Lower leg skin (tissue), 4 donors: Measurements from ENCODE around the gene CNPY1. TPM values are rescaled to one million over a fixed set of nuclear protein-coding genes. Genes with fewer than 3 reads are reported as not detected.

ENCODE experiments used
- DNase-seq, 2 donors: peaks; one replicate each; pipeline ENCODE4 v3.0.0-alpha.2; 2019; ENCODE audit warnings: low spot score in 2 of 2
- H3K4me3 ChIP-seq: fragments of 200-600 bp; sonication (generic); 2 replicates; pipeline ENCODE4 v1.5.1; 2017; ENCODE audit warnings: mild to moderate bottlenecking, low read depth; ENCODE audit not compliant: poor library complexity, severe bottlenecking
- POLR2A ChIP-seq, 2 donors: fragments of 450-650 bp; IDR thresholded peaks; one replicate each; pipeline ENCODE4 v1.6.1; 2016 to 2017; ENCODE audit warnings: antibody characterized with exemption in 2 of 2, mild to moderate bottlenecking in 1 of 2, moderate library complexity in 1 of 2
- WGBS, 2 donors: methylation state at CpG; one replicate each; pipeline ENCODE4 v1.1.5; 2018; 5-methylcytosine and 5-hydroxymethylcytosine counted together
- intact Hi-C: fragments of 100-400 bp; cut with DNase I; formaldehyde crosslinking; loops from one replicate; pipeline ENCODE4 v1.15.0; 2023; ENCODE audit warnings: low total_unique reads
- total RNA-seq, 4 donors: library from RNA; depleted of rRNA; stranded (reverse); fragments of >200 nt; gene quantifications; one replicate each; pipeline ENCODE4 v1.1.0, GENCODE V29; 2016
- TF ChIP-seq, protein P1 (sequence below), 3 donors: fragments of 450-650 bp; IDR thresholded peaks; one replicate each; pipeline ENCODE4 v1.5.1; 2016; ENCODE audit warnings: antibody characterized with exemption in 3 of 3, mild to moderate bottlenecking in 3 of 3, moderate library complexity in 2 of 3

Gene CNPY1
- total RNA-seq, 4 donors from 2014 or later: not detected

- no peak for DNase-seq
- intact Hi-C loops: no loop called here
- no peak for TF ChIP-seq POLR2A (IDR thresholded peaks at IDR 0.05)
- TF ChIP-seq, protein P1, sequence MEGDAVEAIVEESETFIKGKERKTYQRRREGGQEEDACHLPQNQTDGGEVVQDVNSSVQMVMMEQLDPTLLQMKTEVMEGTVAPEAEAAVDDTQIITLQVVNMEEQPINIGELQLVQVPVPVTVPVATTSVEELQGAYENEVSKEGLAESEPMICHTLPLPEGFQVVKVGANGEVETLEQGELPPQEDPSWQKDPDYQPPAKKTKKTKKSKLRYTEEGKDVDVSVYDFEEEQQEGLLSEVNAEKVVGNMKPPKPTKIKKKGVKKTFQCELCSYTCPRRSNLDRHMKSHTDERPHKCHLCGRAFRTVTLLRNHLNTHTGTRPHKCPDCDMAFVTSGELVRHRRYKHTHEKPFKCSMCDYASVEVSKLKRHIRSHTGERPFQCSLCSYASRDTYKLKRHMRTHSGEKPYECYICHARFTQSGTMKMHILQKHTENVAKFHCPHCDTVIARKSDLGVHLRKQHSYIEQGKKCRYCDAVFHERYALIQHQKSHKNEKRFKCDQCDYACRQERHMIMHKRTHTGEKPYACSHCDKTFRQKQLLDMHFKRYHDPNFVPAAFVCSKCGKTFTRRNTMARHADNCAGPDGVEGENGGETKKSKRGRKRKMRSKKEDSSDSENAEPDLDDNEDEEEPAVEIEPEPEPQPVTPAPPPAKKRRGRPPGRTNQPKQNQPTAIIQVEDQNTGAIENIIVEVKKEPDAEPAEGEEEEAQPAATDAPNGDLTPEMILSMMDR (IDR thresholded peaks at IDR 0.05): no peak
- 4 to 6% methylated on average over 16 of the region's 16 CpGs for WGBS, 2 donors
- no peak overlapping the region for H3K4me3 ChIP-seq
Observed at GRCh38 chr7:155509359-155509724, 37.0 kb downstream of the CNPY1 start.

GRCh38 chr7:155508376-155509358 lies 37.7 kb downstream of the CNPY1 start:
- intact Hi-C loops: no loop called here
- no peak for DNase-seq
- TF ChIP-seq POLR2A (IDR thresholded peaks at IDR 0.05): no peak
- TF ChIP-seq, protein P1 (IDR thresholded peaks at IDR 0.05): no peak
- 11 to 13% methylated on average over 29 of the region's 29 CpGs for WGBS, 2 donors
- no peak overlapping the region for H3K4me3 ChIP-seq

DNA sequence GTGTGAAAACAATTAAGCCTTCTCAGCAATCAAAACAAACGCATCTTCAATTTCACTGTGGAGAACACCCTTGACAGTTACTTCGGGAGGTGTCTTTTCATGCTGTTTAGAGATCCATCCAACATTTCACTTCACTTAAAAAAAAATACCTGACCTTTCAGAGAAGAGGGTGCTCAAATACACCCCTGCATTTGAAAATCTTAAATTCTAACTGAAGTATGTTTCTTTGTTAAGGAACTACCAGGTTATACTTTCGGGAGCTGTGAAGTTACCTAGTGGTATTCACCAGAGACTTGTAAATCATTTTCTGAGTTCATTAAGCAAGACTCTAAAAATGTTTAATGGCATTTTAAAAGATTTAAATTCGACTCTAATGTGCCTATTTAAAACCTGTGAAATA lies 38.8 kb downstream of the CNPY1 start:
- no peak overlapping the region for H3K4me3 ChIP-seq
- no peak for DNase-seq
- intact Hi-C loops: no loop called here
- TF ChIP-seq, protein P1 (IDR thresholded peaks at IDR 0.05): no peak
- no peak for TF ChIP-seq POLR2A (IDR thresholded peaks at IDR 0.05)
- WGBS, 2 donors: 14 to 17% methylated on average over 4 of the region's 4 CpGs

GRCh38 chr7:155506854-155507337 lies 39.5 kb downstream of the CNPY1 start:
- H3K4me3 ChIP-seq: no peak overlapping the region
- DNase-seq: peak in 1 of 2 donors; percentile 80
- intact Hi-C loops: no loop called here
- WGBS, 2 donors: 18 to 23% methylated on average over 14 of the region's 14 CpGs
- TF ChIP-seq, protein P1 (IDR thresholded peaks at IDR 0.05): no peak
- no peak for TF ChIP-seq POLR2A (IDR thresholded peaks at IDR 0.05)

DNA sequence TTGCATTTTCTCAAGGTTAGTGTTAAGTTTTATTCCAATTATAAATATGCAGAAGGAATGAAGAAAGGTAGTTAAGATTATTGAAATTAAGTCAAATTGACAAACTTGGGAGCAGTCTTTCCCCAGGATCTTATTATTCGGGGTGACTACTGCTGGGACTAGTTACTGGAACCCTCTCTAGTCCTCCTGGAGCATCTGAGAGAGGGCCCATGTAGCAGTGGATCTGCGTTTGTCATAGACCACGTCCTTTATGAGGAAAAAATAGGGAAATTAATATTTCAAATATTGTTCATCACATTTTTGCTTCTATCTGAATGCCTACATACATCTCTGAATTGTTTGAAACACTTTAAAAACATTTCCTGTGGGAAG lies 41.0 kb downstream of the CNPY1 start:
- TF ChIP-seq, protein P1 (IDR thresholded peaks at IDR 0.05): no peak
- no peak for TF ChIP-seq POLR2A (IDR thresholded peaks at IDR 0.05)
- no peak for DNase-seq
- H3K4me3 ChIP-seq: no peak overlapping the region
- intact Hi-C loops: no loop called here
- 30 to 36% methylated on average over 3 of the region's 3 CpGs for WGBS, 2 donors
